ENCODE results near the gene VPS37B. TPM values are rescaled to one million over a fixed set of nuclear protein-coding genes. Genes with fewer than 3 reads are reported as not detected.

Gene VPS37B
- total and polyA plus RNA-seq, 2 donors (not counting 3 experiments of a cell fraction or from before 2014, with no cell fraction given) = 39.5 to 45.9 TPM

DNA sequence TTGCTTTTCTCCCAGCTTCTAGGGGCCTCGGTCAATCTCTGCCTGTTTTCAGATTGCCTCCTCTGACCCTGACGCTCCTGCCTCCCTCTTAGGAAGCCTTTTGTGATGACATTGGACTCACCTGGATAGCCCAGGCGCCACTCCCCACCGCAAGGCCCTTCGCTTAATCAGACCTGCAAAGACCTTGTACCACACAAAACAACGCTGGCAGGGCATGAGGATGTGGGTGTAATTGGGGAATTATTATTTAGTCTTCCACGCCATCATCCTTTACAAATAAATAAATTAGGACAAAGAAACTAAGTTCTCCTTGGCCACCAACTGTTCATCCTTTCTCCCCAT, 7.7 kb upstream of the VPS37B start:
- Histone ChIP-seq H3K36me3 (ENCODE audit: control insufficient read depth in 2 of 2, extremely low read depth in 1 of 2, insufficient read depth in 2 of 2, low read length in 2 of 2) (no peaks in the 10 kb centered on the region), H4K20me1 (replicated peaks; ENCODE audit: control insufficient read depth, extremely low read depth, insufficient read depth, low read length) (no peaks in the 10 kb centered on the region), H3K9me3 (replicated peaks; ENCODE audit: control insufficient read depth, insufficient read depth, low read length) (no peaks in the 10 kb centered on the region), H3K4me1 (ENCODE audit: control insufficient read depth, extremely low read depth, insufficient read depth, low read length) (no peaks in the 10 kb centered on the region), H3K9me1 (replicated peaks; ENCODE audit: control insufficient read depth, extremely low read depth, insufficient read depth, low read length) (no peaks in the 10 kb centered on the region), H3K4me2 (ENCODE audit: insufficient read depth, low read length) (no peak overlapping the region), H3K79me2 (ENCODE audit: control insufficient read depth, insufficient read depth, low read length) (no peaks in the 10 kb centered on the region), H3K27ac (ENCODE audit: insufficient read depth, low read depth, low read length) (no peak overlapping the region), H3K4me3 (replicated peaks in 1 of 3; ENCODE audit: insufficient read depth in 1 of 3, low read depth in 1 of 3, low read length in 3 of 3) (no peak overlapping the region), H3K9ac (replicated peaks; ENCODE audit: extremely low read depth, insufficient read depth, low read length) (no peak overlapping the region), H3K27me3 (ENCODE audit: control insufficient read depth in 2 of 2, insufficient read depth in 2 of 2, low read length in 2 of 2) (peaks cover 6 to 12% of the 10 kb centered on the region in 2 experiments), H2AFZ (ENCODE audit: low read depth, low read length) (no peak overlapping the region)
- ChIA-PET POLR2A (no interaction called here), CTCF (no interaction called here)
- FAIRE-seq (no peak), DNase-seq (ENCODE audit: low read depth, low spot score) (no peak)
- BruUV-seq (replicated peaks) = no TSS peak
- intact Hi-C loops (cut with micrococcal nuclease) = no loop called here
- TF ChIP-seq POLR2AphosphoS5 (IDR thresholded peaks at IDR 0.05; ENCODE audit: insufficient read depth, low read depth, low read length) = no peak
- TF ChIP-seq, protein P1, sequence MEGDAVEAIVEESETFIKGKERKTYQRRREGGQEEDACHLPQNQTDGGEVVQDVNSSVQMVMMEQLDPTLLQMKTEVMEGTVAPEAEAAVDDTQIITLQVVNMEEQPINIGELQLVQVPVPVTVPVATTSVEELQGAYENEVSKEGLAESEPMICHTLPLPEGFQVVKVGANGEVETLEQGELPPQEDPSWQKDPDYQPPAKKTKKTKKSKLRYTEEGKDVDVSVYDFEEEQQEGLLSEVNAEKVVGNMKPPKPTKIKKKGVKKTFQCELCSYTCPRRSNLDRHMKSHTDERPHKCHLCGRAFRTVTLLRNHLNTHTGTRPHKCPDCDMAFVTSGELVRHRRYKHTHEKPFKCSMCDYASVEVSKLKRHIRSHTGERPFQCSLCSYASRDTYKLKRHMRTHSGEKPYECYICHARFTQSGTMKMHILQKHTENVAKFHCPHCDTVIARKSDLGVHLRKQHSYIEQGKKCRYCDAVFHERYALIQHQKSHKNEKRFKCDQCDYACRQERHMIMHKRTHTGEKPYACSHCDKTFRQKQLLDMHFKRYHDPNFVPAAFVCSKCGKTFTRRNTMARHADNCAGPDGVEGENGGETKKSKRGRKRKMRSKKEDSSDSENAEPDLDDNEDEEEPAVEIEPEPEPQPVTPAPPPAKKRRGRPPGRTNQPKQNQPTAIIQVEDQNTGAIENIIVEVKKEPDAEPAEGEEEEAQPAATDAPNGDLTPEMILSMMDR (IDR thresholded peaks at IDR 0.05; ENCODE audit: extremely low read depth in 1 of 2, insufficient read depth in 1 of 2, low read depth in 1 of 2, low read length in 2 of 2) = no peak
- no peak for TF ChIP-seq JUN (IDR thresholded peaks at IDR 0.05; ENCODE audit: borderline replicate concordance, insufficient read depth, insufficient read length, low read depth)
- TF ChIP-seq POLR2A (IDR thresholded peaks at IDR 0.05; ENCODE audit: low read depth, low read length) = no peak
- TF ChIP-seq EZH2 (IDR thresholded peaks at IDR 0.05; ENCODE audit: borderline replicate concordance, low read depth, low read length, severe bottlenecking) = no peak
- TF ChIP-seq MYC (IDR thresholded peaks at IDR 0.05; ENCODE audit: low read depth, low read length) = no peak
- no peak for TF ChIP-seq FOS (IDR thresholded peaks at IDR 0.05; ENCODE audit: borderline replicate concordance, insufficient read depth, low read length)
- TF ChIP-seq, protein P2, sequence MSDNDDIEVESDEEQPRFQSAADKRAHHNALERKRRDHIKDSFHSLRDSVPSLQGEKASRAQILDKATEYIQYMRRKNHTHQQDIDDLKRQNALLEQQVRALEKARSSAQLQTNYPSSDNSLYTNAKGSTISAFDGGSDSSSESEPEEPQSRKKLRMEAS (IDR thresholded peaks at IDR 0.05; ENCODE audit: insufficient read depth, insufficient read length) = no peak
- TF ChIP-seq GATA2 (IDR thresholded peaks at IDR 0.05; ENCODE audit: insufficient read depth, insufficient read length, low read depth, low read length) = no peak
- dilution Hi-C loops (cut with MboI; ENCODE audit: extremely low pct_ligation_motif_present, low sequenced_read_pairs) = no loop called here
